IMR-90 (cell line): Measurements from ENCODE around the gene GPI. TPM values are rescaled to one million over a fixed set of nuclear protein-coding genes. Genes with fewer than 3 reads are reported as not detected.

Experiments used
- ATAC-seq: fragments of 200-7000 bp; cut with Tn5 transposase; 2 replicates; pipeline ENCODE4 v1.9.1; 2020; ENCODE audit warnings: low read depth, mild to moderate bottlenecking, moderate library complexity
- BruUV-seq: library from RNA; stranded (reverse); fragments of 400-500 nt; replicated peaks from 2 replicates; lab custom pipeline; 2021; lab: Mats Ljungman, UMichigan
- CTCF ChIA-PET: fragments of 300-600 bp; formaldehyde crosslinking; extraction: SDS; loops from one replicate; lab custom pipeline; 2021; ENCODE audit warnings: antibody characterized with exemption; lab: Yijun Ruan, JAX
- POLR2A ChIA-PET: fragments of 300-600 bp; sonication (Branson Sonifier 250); formaldehyde crosslinking; loops from one replicate; lab custom pipeline; 2022; ENCODE audit warnings: antibody characterized with exemption; ENCODE audit not compliant: unreplicated experiment; lab: Charles Lee
- DNase-seq: peaks from one replicate; pipeline ENCODE4 v3.0.0; 2013
- H2AFZ ChIP-seq: replicated peaks from 2 replicates; pipeline ENCODE3; 2013; ENCODE audit warnings: low read length, mild to moderate bottlenecking; ENCODE audit not compliant: poor library complexity
- H2AK5ac ChIP-seq: 2 replicates; pipeline ENCODE4 v1.6.1; 2013; ENCODE audit warnings: low read depth, low read length, inconsistent platforms
- H2AK9ac ChIP-seq: replicated peaks from 2 replicates; pipeline ENCODE3; 2013; ENCODE audit warnings: mild to moderate bottlenecking, low read depth, low read length, moderate library complexity; ENCODE audit not compliant: poor library complexity
- H2BK120ac ChIP-seq: 2 replicates; pipeline ENCODE4 v1.6.1; 2013; ENCODE audit warnings: low read depth, low read length, inconsistent platforms
- H2BK15ac ChIP-seq: 3 replicates; pipeline ENCODE4 v1.6.1; 2013; ENCODE audit warnings: low read depth, low read length, inconsistent platforms
- H2BK20ac ChIP-seq: 2 replicates; pipeline ENCODE4 v1.6.1; 2013; ENCODE audit warnings: low read depth, mild to moderate bottlenecking, inconsistent platforms, low read length, moderate library complexity
- H2BK5ac ChIP-seq: 2 replicates; pipeline ENCODE4 v1.6.1; 2013; ENCODE audit warnings: mild to moderate bottlenecking, low read depth, low read length, inconsistent platforms; ENCODE audit not compliant: poor library complexity, severe bottlenecking
- H3K14ac ChIP-seq: replicated peaks from 2 replicates; pipeline ENCODE4 v1.6.1; 2013; ENCODE audit warnings: low read depth, low read length, inconsistent platforms
- H3K18ac ChIP-seq: 2 replicates; pipeline ENCODE4 v1.6.1; 2013; ENCODE audit warnings: low read depth, low read length, control low read depth
- H3K23ac ChIP-seq: 2 replicates; pipeline ENCODE4 v1.6.1; 2013; ENCODE audit warnings: low read depth, low read length, inconsistent platforms
- H3K27ac ChIP-seq: 2 replicates; pipeline ENCODE4 v1.5.1; 2013; ENCODE audit warnings: mild to moderate bottlenecking, control low read depth, low read length; ENCODE audit not compliant: insufficient read depth
- H3K27me3 ChIP-seq: 2 replicates; pipeline ENCODE4 v1.6.1; 2013; ENCODE audit warnings: low read length; ENCODE audit not compliant: control insufficient read depth, insufficient read depth
- H3K36me3 ChIP-seq: 2 replicates; pipeline ENCODE4 v1.6.1; 2013; ENCODE audit warnings: low read length, mixed read lengths; ENCODE audit not compliant: control insufficient read depth, insufficient read depth
- H3K4ac ChIP-seq: 2 replicates; pipeline ENCODE4 v1.6.1; 2013; ENCODE audit warnings: low read depth, low read length, inconsistent platforms
- H3K4me1 ChIP-seq: 2 replicates; pipeline ENCODE4 v1.6.1; 2013; ENCODE audit warnings: low read length, mixed read lengths; ENCODE audit not compliant: control insufficient read depth, insufficient read depth
- H3K4me2 ChIP-seq: 2 replicates; pipeline ENCODE4 v1.6.1; 2013; ENCODE audit warnings: low read depth, mild to moderate bottlenecking, control low read depth, low read length, moderate library complexity
- H3K4me3 ChIP-seq: 2 replicates; pipeline ENCODE4 v1.5.1; 2013; ENCODE audit warnings: low read depth, mild to moderate bottlenecking, control low read depth, low read length, moderate library complexity; ENCODE audit not compliant: insufficient read depth
- H3K56ac ChIP-seq: 2 replicates; pipeline ENCODE4 v1.6.1; 2013; ENCODE audit warnings: low read length, inconsistent platforms; ENCODE audit not compliant: insufficient read depth; ENCODE audit errors: extremely low read depth
- H3K79me1 ChIP-seq, 2 experiments: 2 replicates each; pipeline ENCODE4 v1.6.1; 2013; ENCODE audit warnings: low read length in 2 of 2, inconsistent platforms in 1 of 2, low read depth in 1 of 2
- H3K9ac ChIP-seq: 2 replicates; pipeline ENCODE4 v1.6.1; 2013; ENCODE audit warnings: low read depth, low read length, control low read depth
- H3K9me1 ChIP-seq: 2 replicates; pipeline ENCODE4 v1.6.1; 2013; ENCODE audit warnings: low read length, inconsistent platforms; ENCODE audit not compliant: insufficient read depth
- H3K9me3 ChIP-seq: 2 replicates; pipeline ENCODE4 v1.6.1; 2013; ENCODE audit warnings: low read length; ENCODE audit not compliant: control insufficient read depth, insufficient read depth
- H4K20me1 ChIP-seq: 2 replicates; pipeline ENCODE4 v1.6.1; 2013; ENCODE audit warnings: low read length, inconsistent platforms; ENCODE audit not compliant: insufficient read depth
- H4K5ac ChIP-seq: 2 replicates; pipeline ENCODE4 v1.6.1; 2013; ENCODE audit warnings: mild to moderate bottlenecking, low read depth, low read length, control low read depth
- H4K8ac ChIP-seq, 2 experiments: 2 replicates each; pipeline ENCODE4 v1.6.1; 2013; ENCODE audit warnings: low read depth in 2 of 2, low read length in 2 of 2, control low read depth in 1 of 2, inconsistent platforms in 1 of 2
- H4K91ac ChIP-seq: 2 replicates; pipeline ENCODE4 v1.6.1; 2013; ENCODE audit warnings: low read depth, low read length, inconsistent platforms; ENCODE audit not compliant: insufficient read depth
- BHLHE40 ChIP-seq: fragments of 150-350 bp; IDR thresholded peaks from 2 replicates; pipeline ENCODE4 v1.6.1; 2016; ENCODE audit warnings: mild to moderate bottlenecking, low read depth, low read length
- CEBPB ChIP-seq: IDR thresholded peaks from 2 replicates; pipeline ENCODE4 v1.6.1; 2012; ENCODE audit warnings: low read depth, low read length, improper control_type of control experiment
- CHD1 ChIP-seq: IDR thresholded peaks from 2 replicates; pipeline ENCODE4 v1.6.1; 2012; ENCODE audit warnings: low read depth, low read length, improper control_type of control experiment
- CTCF ChIP-seq: conservative IDR thresholded peaks from 2 replicates; pipeline ENCODE4 v1.5.1; 2012; ENCODE audit warnings: mild to moderate bottlenecking, low read depth, low read length, improper control_type of control experiment
- ELK1 ChIP-seq: fragments of 150-350 bp; IDR thresholded peaks from 2 replicates; pipeline ENCODE4 v1.6.1; 2016; ENCODE audit warnings: low read depth, mild to moderate bottlenecking, low read length, moderate library complexity, borderline replicate concordance
- MAZ ChIP-seq: IDR thresholded peaks from 2 replicates; pipeline ENCODE4 v1.6.1; 2012; ENCODE audit warnings: low read depth, mild to moderate bottlenecking, low read length, improper control_type of control experiment, moderate library complexity, borderline replicate concordance
- NFE2L2 ChIP-seq: fragments of 150-350 bp; IDR thresholded peaks from 2 replicates; pipeline ENCODE4 v1.6.1; 2016; ENCODE audit warnings: low read depth, mild to moderate bottlenecking, low read length
- POLR2A ChIP-seq: IDR thresholded peaks from 2 replicates; pipeline ENCODE4 v1.6.1; 2012; ENCODE audit warnings: mild to moderate bottlenecking, low read depth, low read length
- RCOR1 ChIP-seq: IDR thresholded peaks from 2 replicates; pipeline ENCODE4 v1.6.1; 2012; ENCODE audit warnings: mild to moderate bottlenecking, low read length, improper control_type of control experiment; ENCODE audit not compliant: insufficient replicate concordance
- RFX5 ChIP-seq: IDR thresholded peaks from 2 replicates; pipeline ENCODE4 v1.8.0; 2012; ENCODE audit warnings: low read depth, mild to moderate bottlenecking, low read length, moderate library complexity
- SMC3 ChIP-seq: fragments of 150-350 bp; IDR thresholded peaks from 2 replicates; pipeline ENCODE4 v1.6.1; 2016; ENCODE audit warnings: low read depth, mild to moderate bottlenecking, antibody characterized with exemption, low read length, moderate library complexity
- USF2 ChIP-seq: fragments of 150-350 bp; IDR thresholded peaks from 2 replicates; pipeline ENCODE4 v1.6.1; 2017; ENCODE audit warnings: mild to moderate bottlenecking, antibody characterized with exemption, low read length, low read depth
- WGBS, 2 experiments: methylation state at CpG; one replicate each; pipeline versions ENCODE4 v1.1.5 to v1.1.7; 2013; ENCODE audit warnings: missing lambda C conversion rate in 2 of 2; ENCODE audit not compliant: insufficient read length in 1 of 2; ENCODE audit errors: extremely low coverage in 2 of 2; 5-methylcytosine and 5-hydroxymethylcytosine counted together
- dilution Hi-C: fragments of 300-500 bp; cut with HindIII; formaldehyde crosslinking; loops from one replicate; pipeline ENCODE4 v1.14.3; 2018; ENCODE audit warnings: low sequenced_read_pairs; ENCODE audit not compliant: unreplicated experiment
- in situ Hi-C: fragments of 300-500 bp; cut with MboI; formaldehyde crosslinking; loops from 3 replicates; pipeline ENCODE4 v1.14.3; 2019; ENCODE audit warnings: low sequenced_read_pairs, inconsistent platforms, mixed read lengths
- intact Hi-C: fragments of 100-400 bp; cut with micrococcal nuclease; formaldehyde crosslinking; loops from 2 replicates; pipeline ENCODE4 v1.10.0; 2022
- polyA plus RNA-seq, 3 experiments: library from polyadenylated mRNA; depleted of rRNA; stranded (reverse); fragments of >200 nt; gene quantifications; 2 replicates each; pipeline ENCODE4 v1.2.3, GENCODE V29; 2012; ENCODE audit warnings: low replicate concordance in 1 of 3
- total RNA-seq: library from RNA; depleted of rRNA; stranded (reverse); fragments of >200 nt; gene quantifications from 2 replicates; pipeline ENCODE4 v1.2.3, GENCODE V29; 2012

GPI gene
- total and polyA plus RNA-seq, 2 of the 4 experiments (the other 2 are of a cell fraction) = 147 to 239 TPM

GRCh38 chr19:34328982-34329381 is 36.0 kb upstream of the GPI start:
- Histone ChIP-seq H2BK120ac (no peak overlapping the region), H3K18ac (no peak overlapping the region), H2BK20ac (no peak overlapping the region), H2AK5ac (no peak overlapping the region), H3K56ac (no peak overlapping the region), H3K9ac (no peak overlapping the region), H3K9me3 (no peaks in the 10 kb centered on the region), H3K79me1 (peaks cover 16 to 53% of the 10 kb centered on the region in 2 experiments), H2AFZ (no peak overlapping the region), H2BK15ac (no peak overlapping the region), H3K4me1 (peaks cover 13% of the 10 kb centered on the region), H2BK5ac (no peak overlapping the region), H3K4me3 (no peak overlapping the region), H4K91ac (no peak overlapping the region), H4K8ac (no peak overlapping the region), H3K36me3 (peaks cover 40% of the 10 kb centered on the region), H3K23ac (no peak overlapping the region), H3K27me3 (no peaks in the 10 kb centered on the region), H3K14ac (no peak overlapping the region), H3K9me1 (peaks cover 24% of the 10 kb centered on the region), H2AK9ac (no peak overlapping the region), H4K5ac (no peak overlapping the region), H3K4me2 (no peak overlapping the region), H3K4ac (no peak overlapping the region), H3K27ac (no peak overlapping the region), H4K20me1 (peaks cover 10% of the 10 kb centered on the region; the same call in 1 of the 2 replicates)
- BruUV-seq = no TSS peak
- CTCF ChIA-PET = interaction anchor here (0.7 to 1.7 kb wide), 2 partner anchors 17 to 64 kb away, joined by 3 to 6 read pairs; no protein-coding TSS in a partner anchor
- TF ChIP-seq BHLHE40 = no peak
- no peak for TF ChIP-seq SMC3
- no peak for TF ChIP-seq NFE2L2
- TF ChIP-seq RCOR1 = no peak
- no peak for TF ChIP-seq USF2
- no peak for TF ChIP-seq RFX5
- no peak for TF ChIP-seq ELK1
- no peak for TF ChIP-seq POLR2A
- no peak for TF ChIP-seq CEBPB
- no peak for TF ChIP-seq CHD1
- no peak for TF ChIP-seq CTCF
- TF ChIP-seq MAZ = no peak
- POLR2A ChIA-PET = no interaction called here
- DNase-seq (no peak), ATAC-seq (no peak)
- dilution Hi-C loops (no loop called here), in situ Hi-C loops (loop anchor here (25.0 kb wide), 1 partner anchor 542 kb away; the partner anchor contains the start of gene KCTD15), intact Hi-C loops (no loop called here)
- WGBS, 2 experiments = no CpG with 5 or more reads among the region's 1 CpG
